H1 (cell line): ENCODE data around the gene CAMK2N2. TPM values are rescaled to one million over a fixed set of nuclear protein-coding genes. Genes with fewer than 3 reads are reported as not detected.

Source experiments
- CTCF ChIA-PET: fragments of 300-600 bp; sonication (Branson Sonifier 250); formaldehyde crosslinking; loops from one replicate; lab custom pipeline; 2021; ENCODE audit not compliant: partially characterized antibody; lab: Charles Lee
- POLR2A ChIA-PET: fragments of 300-600 bp; sonication (Branson Sonifier 250); formaldehyde crosslinking; loops from one replicate; lab custom pipeline; 2021; ENCODE audit warnings: inconsistent platforms; ENCODE audit not compliant: partially characterized antibody; lab: Charles Lee
- DNase-seq, 2 experiments: peaks; one replicate each; pipeline versions ENCODE4 v3.0.0 to v3.0.0-alpha.2; 2010 to 2022; ENCODE audit warnings: low spot score in 2 of 2, low read depth in 1 of 2, mixed read lengths in 1 of 2
- FAIRE-seq: peaks from 2 replicates; lab custom pipeline; 2011; peaks lifted over from hg19 to GRCh38; lab: Jason Lieb, UNC
- H2AFZ ChIP-seq: 2 replicates; pipeline ENCODE4 v1.8.1; 2012; ENCODE audit warnings: low read length, inconsistent platforms
- H2AK5ac ChIP-seq: 2 replicates; pipeline ENCODE4 v1.6.1; 2013; ENCODE audit warnings: low read depth, low read length
- H2BK120ac ChIP-seq: replicated peaks from 2 replicates; pipeline ENCODE3; 2013; ENCODE audit warnings: low read depth, low read length, inconsistent platforms
- H2BK12ac ChIP-seq: 2 replicates; pipeline ENCODE4 v1.6.1; 2013; ENCODE audit warnings: low read depth, low read length
- H2BK15ac ChIP-seq: 2 replicates; pipeline ENCODE4 v1.6.1; 2013; ENCODE audit warnings: low read length
- H2BK20ac ChIP-seq: 2 replicates; pipeline ENCODE4 v1.6.1; 2013; ENCODE audit warnings: low read length
- H2BK5ac ChIP-seq: 2 replicates; pipeline ENCODE4 v1.6.1; 2013; ENCODE audit warnings: low read depth, low read length
- H3K14ac ChIP-seq: 2 replicates; pipeline ENCODE4 v1.6.1; 2013; ENCODE audit warnings: inconsistent platforms; ENCODE audit not compliant: insufficient read length
- H3K18ac ChIP-seq: 2 replicates; pipeline ENCODE4 v1.6.1; 2013; ENCODE audit warnings: low read length; ENCODE audit errors: extremely low read depth
- H3K23ac ChIP-seq: 2 replicates; pipeline ENCODE4 v1.6.1; 2013; ENCODE audit warnings: inconsistent platforms; ENCODE audit not compliant: insufficient read length
- H3K23me2 ChIP-seq: 2 replicates; pipeline ENCODE4 v1.6.1; 2013; ENCODE audit warnings: low read depth, low read length
- H3K27ac ChIP-seq: 2 replicates; pipeline ENCODE4 v1.6.1; 2011; ENCODE audit warnings: low read depth, low read length, inconsistent platforms
- H3K27me3 ChIP-seq, 4 experiments: replicated peaks in 1 of 4; 1 replicate in 1 of 4; 2 replicates in 3 of 4; pipeline versions ENCODE4 v1.6.1 to v1.8.1; 2011 to 2013; ENCODE audit warnings: low read length in 3 of 4, mild to moderate bottlenecking in 3 of 4, inconsistent platforms in 2 of 4, mixed read lengths in 2 of 4, moderate library complexity in 1 of 4; ENCODE audit not compliant: control insufficient read depth in 3 of 4, insufficient read depth in 3 of 4; ENCODE audit errors: extremely low read depth in 1 of 4
- H3K36me3 ChIP-seq, 4 experiments: 2 replicates each; pipeline versions ENCODE4 v1.6.1 to v1.8.1; 2011 to 2013; ENCODE audit warnings: mild to moderate bottlenecking in 4 of 4, low read length in 3 of 4, moderate library complexity in 2 of 4, control low read depth in 1 of 4, inconsistent platforms in 1 of 4; ENCODE audit not compliant: insufficient read depth in 4 of 4, control insufficient read depth in 2 of 4
- H3K4ac ChIP-seq: replicated peaks from 2 replicates; pipeline ENCODE3; 2013; ENCODE audit warnings: low read length, low read depth, mixed read lengths, inconsistent platforms; ENCODE audit not compliant: insufficient read length
- H3K4me1 ChIP-seq, 4 experiments: replicated peaks in 1 of 4; 1 replicate in 1 of 4; 2 replicates in 3 of 4; pipeline versions ENCODE4 v1.6.1 to v1.8.1; 2011 to 2013; ENCODE audit warnings: low read length in 3 of 4, inconsistent platforms in 2 of 4, mixed read lengths in 1 of 4; ENCODE audit not compliant: insufficient read depth in 4 of 4, control insufficient read depth in 3 of 4
- H3K4me2 ChIP-seq, 2 experiments: 2 replicates each; pipeline versions ENCODE4 v1.6.1 to v1.8.1; 2011 to 2013; ENCODE audit warnings: low read depth in 2 of 2, low read length in 2 of 2, control low read depth in 1 of 2, inconsistent platforms in 1 of 2, mild to moderate bottlenecking in 1 of 2; ENCODE audit not compliant: insufficient read depth in 1 of 2
- H3K4me3 ChIP-seq, 4 experiments: fragments of 200-600, 300-600 bp in 1 of 4; sonication (generic), shearing (Covaris generic), sonication (Bioruptor Twin) in 1 of 4; 2 replicates each; pipeline versions ENCODE4 v1.5.1 to v1.8.1; 2011 to 2016; ENCODE audit warnings: low read length in 4 of 4, low read depth in 3 of 4, control low read depth in 2 of 4, inconsistent platforms in 2 of 4, mild to moderate bottlenecking in 2 of 4, mixed read lengths in 1 of 4, moderate library complexity in 1 of 4; ENCODE audit not compliant: insufficient read depth in 2 of 4; ENCODE audit errors: extremely low read depth in 1 of 4
- H3K56ac ChIP-seq: replicated peaks from 2 replicates; pipeline ENCODE3; 2013; ENCODE audit warnings: low read depth, mild to moderate bottlenecking, mixed read lengths, low read length, inconsistent platforms; ENCODE audit not compliant: insufficient read length
- H3K79me1 ChIP-seq: 2 replicates; pipeline ENCODE4 v1.6.1; 2013; ENCODE audit warnings: low read depth, low read length, control low read depth
- H3K79me2 ChIP-seq, 2 experiments: 2 replicates each; pipeline versions ENCODE4 v1.6.1 to v1.8.1; 2012 to 2013; ENCODE audit warnings: low read length in 2 of 2, mild to moderate bottlenecking in 2 of 2, inconsistent platforms in 1 of 2; ENCODE audit not compliant: insufficient read depth in 2 of 2, control insufficient read depth in 1 of 2
- H3K9ac ChIP-seq, 4 experiments: replicated peaks in 1 of 4; 1 replicate in 1 of 4; 2 replicates in 3 of 4; pipeline versions ENCODE4 v1.6.1 to v1.8.1; 2011 to 2013; ENCODE audit warnings: low read depth in 3 of 4, low read length in 3 of 4, control low read depth in 2 of 4, mild to moderate bottlenecking in 2 of 4, moderate library complexity in 2 of 4, inconsistent platforms in 1 of 4; ENCODE audit errors: extremely low read depth in 1 of 4
- H3K9me3 ChIP-seq, 2 experiments: 2 replicates each; pipeline versions ENCODE4 v1.6.1 to v1.8.1; 2012 to 2013; ENCODE audit warnings: mild to moderate bottlenecking in 2 of 2, moderate library complexity in 2 of 2, control low read depth in 1 of 2, inconsistent platforms in 1 of 2, low read depth in 1 of 2, low read length in 1 of 2, mixed read lengths in 1 of 2; ENCODE audit not compliant: insufficient read depth in 2 of 2
- H4K20me1 ChIP-seq, 2 experiments: replicated peaks in 1 of 2; 2 replicates each; pipeline versions ENCODE3 to v1.8.1; 2011 to 2013; ENCODE audit warnings: inconsistent platforms in 2 of 2, low read length in 2 of 2, mild to moderate bottlenecking in 1 of 2; ENCODE audit not compliant: insufficient read depth in 2 of 2, control insufficient read depth in 1 of 2
- H4K5ac ChIP-seq: 2 replicates; pipeline ENCODE4 v1.6.1; 2013; ENCODE audit warnings: low read length, low read depth, mixed read lengths, inconsistent platforms; ENCODE audit not compliant: insufficient read length
- H4K8ac ChIP-seq: 2 replicates; pipeline ENCODE4 v1.8.0; 2013; ENCODE audit warnings: mild to moderate bottlenecking, moderate library complexity, low read length, inconsistent platforms; ENCODE audit not compliant: insufficient read depth; ENCODE audit errors: extremely low read depth
- H4K91ac ChIP-seq: replicated peaks from 2 replicates; pipeline ENCODE3; 2013; ENCODE audit warnings: low read length, mixed read lengths, inconsistent platforms; ENCODE audit not compliant: insufficient read length
- FOSL1 ChIP-seq: IDR thresholded peaks from 2 replicates; pipeline ENCODE4 v1.6.1; 2011; ENCODE audit warnings: mild to moderate bottlenecking, low read depth, low read length, moderate library complexity; ENCODE audit not compliant: insufficient read depth
- GTF2F1 ChIP-seq: IDR thresholded peaks from 2 replicates; pipeline ENCODE4 v1.6.1; 2012; ENCODE audit warnings: low read depth, low read length, improper control_type of control experiment, borderline replicate concordance
- MAFK ChIP-seq: IDR thresholded peaks from 2 replicates; pipeline ENCODE4 v1.6.1; 2012; ENCODE audit warnings: low read depth, mild to moderate bottlenecking, improper control_type of control experiment, low read length
- TEAD4 ChIP-seq: IDR thresholded peaks from 2 replicates; pipeline ENCODE4 v1.6.1; 2012; ENCODE audit warnings: low read depth, low read length, inconsistent platforms, mixed read lengths
- WGBS, 2 experiments: shearing (Covaris generic) in 1 of 2; methylation state at CpG; one replicate each; pipeline versions ENCODE4 v1.1.6 to v1.1.7; 2013 to 2015; ENCODE audit warnings: low lambda C conversion rate in 2 of 2, mixed read lengths in 2 of 2, inconsistent platforms in 1 of 2, low coverage in 1 of 2, missing lambda C conversion rate in 1 of 2; ENCODE audit not compliant: insufficient replicate concordance in 2 of 2, insufficient coverage in 1 of 2, insufficient read length in 1 of 2; ENCODE audit errors: extremely low coverage in 1 of 2, missing lambda C conversion rate in 1 of 2; 5-methylcytosine and 5-hydroxymethylcytosine counted together
- polyA plus RNA-seq, 7 experiments: library from polyadenylated mRNA; depleted of rRNA in 3 of 7; stranded (reverse) in 5 of 7; unstranded in 2 of 7; fragments of >200 nt in 5 of 7; fragments of 200-250 nt in 2 of 7; gene quantifications; 1 replicate in 5 of 7; 2 replicates in 1 of 7; 4 replicates in 1 of 7; pipeline versions ENCODE4 v1.2.1 to v1.2.3, GENCODE V29; 2011 to 2013; ENCODE audit warnings: missing spikeins in 2 of 7, mixed read lengths in 2 of 7
- total RNA-seq: library from RNA; stranded (reverse); fragmentation: NEBNext Ultra II Directional; extraction: Animal tissue kit (Norgen Biotek cat#: 25700); gene quantifications from 2 replicates; pipeline ENCODE4 v1.2.1, GENCODE V29; 2021
- TF ChIP-seq, protein P1 (sequence below), 3 experiments: IDR thresholded peaks; 1 replicate in 2 of 3; 2 replicates in 1 of 3; pipeline versions ENCODE4 v1.5.1 to v1.6.1; 2011; ENCODE audit warnings: low read length in 3 of 3, mild to moderate bottlenecking in 3 of 3, inconsistent platforms in 2 of 3, low read depth in 1 of 3, moderate library complexity in 1 of 3; ENCODE audit not compliant: insufficient read depth in 1 of 3; ENCODE audit errors: control extremely low read depth in 1 of 3
- TF ChIP-seq, protein P2 (sequence below): IDR thresholded peaks from 2 replicates; pipeline ENCODE4 v1.6.1; 2011; ENCODE audit warnings: low read length, improper control_type of control experiment

CAMK2N2 gene
- total and polyA plus RNA-seq, 2 of the 8 experiments (the other 6 are each of a cell fraction or from before 2014, with no cell fraction given): 4.0 to 17.7 TPM

DNA sequence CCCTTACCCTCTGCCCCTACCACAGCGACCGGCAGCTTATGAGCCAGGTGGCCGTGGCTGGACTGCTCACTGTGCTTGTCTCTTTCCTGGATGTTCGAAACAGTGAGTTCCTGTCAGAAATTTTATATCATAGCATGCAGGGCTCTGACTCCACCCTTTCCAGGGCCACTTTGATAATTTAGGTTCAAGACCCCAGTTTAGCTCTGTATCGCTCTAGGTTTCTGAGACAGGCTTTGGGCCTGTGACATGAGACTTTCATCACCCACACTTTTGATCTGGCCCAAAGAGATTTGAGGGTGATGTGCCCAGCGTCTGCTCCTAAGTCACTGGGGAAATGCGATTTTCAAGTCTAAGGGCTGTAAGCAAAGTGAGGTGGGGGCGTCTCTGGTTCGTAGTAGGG, 46.6 kb upstream of the CAMK2N2 start:
- no peak for FAIRE-seq
- no peaks in the 10 kb centered on the region for H3K4me1 ChIP-seq
- no peak overlapping the region for H2BK20ac ChIP-seq
- no peak for DNase-seq
- H2AK5ac ChIP-seq: no peak overlapping the region
- WGBS, 2 experiments: 95% methylated on average over 9 of the region's 9 CpGs; no CpG with 5 or more reads in 1 of the 2 experiments
- ChIA-PET POLR2A (interaction anchor here (1.1 to 1.4 kb wide), 3 partner anchors 14 to 19 kb away, joined by 3 to 4 read pairs (median 3); no protein-coding TSS in a partner anchor), CTCF (interaction anchor here (4.1 kb wide), 1 partner anchor 19 kb away, joined by 10 read pairs; no protein-coding TSS in a partner anchor)
- no peak overlapping the region for H3K4me2 ChIP-seq
- H3K56ac ChIP-seq: no peak overlapping the region
- H4K91ac ChIP-seq: no peak overlapping the region
- H3K79me2 ChIP-seq: no peaks in the 10 kb centered on the region
- peaks cover 40 to 59% (median 49%) of the 10 kb centered on the region in 4 experiments for H3K36me3 ChIP-seq
- H2BK12ac ChIP-seq: no peak overlapping the region
- H2BK120ac ChIP-seq: no peak overlapping the region
- H3K79me1 ChIP-seq: no peaks in the 10 kb centered on the region
- TF ChIP-seq FOSL1 (no peak), GTF2F1 (no peak), TEAD4 (no peak), MAFK (no peak)
- TF ChIP-seq, protein P1, sequence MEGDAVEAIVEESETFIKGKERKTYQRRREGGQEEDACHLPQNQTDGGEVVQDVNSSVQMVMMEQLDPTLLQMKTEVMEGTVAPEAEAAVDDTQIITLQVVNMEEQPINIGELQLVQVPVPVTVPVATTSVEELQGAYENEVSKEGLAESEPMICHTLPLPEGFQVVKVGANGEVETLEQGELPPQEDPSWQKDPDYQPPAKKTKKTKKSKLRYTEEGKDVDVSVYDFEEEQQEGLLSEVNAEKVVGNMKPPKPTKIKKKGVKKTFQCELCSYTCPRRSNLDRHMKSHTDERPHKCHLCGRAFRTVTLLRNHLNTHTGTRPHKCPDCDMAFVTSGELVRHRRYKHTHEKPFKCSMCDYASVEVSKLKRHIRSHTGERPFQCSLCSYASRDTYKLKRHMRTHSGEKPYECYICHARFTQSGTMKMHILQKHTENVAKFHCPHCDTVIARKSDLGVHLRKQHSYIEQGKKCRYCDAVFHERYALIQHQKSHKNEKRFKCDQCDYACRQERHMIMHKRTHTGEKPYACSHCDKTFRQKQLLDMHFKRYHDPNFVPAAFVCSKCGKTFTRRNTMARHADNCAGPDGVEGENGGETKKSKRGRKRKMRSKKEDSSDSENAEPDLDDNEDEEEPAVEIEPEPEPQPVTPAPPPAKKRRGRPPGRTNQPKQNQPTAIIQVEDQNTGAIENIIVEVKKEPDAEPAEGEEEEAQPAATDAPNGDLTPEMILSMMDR (IDR thresholded peaks at IDR 0.05; ENCODE audit: control extremely low read depth in 1 of 3, insufficient read depth in 1 of 3, low read depth in 1 of 3, low read length in 3 of 3): no peak
- TF ChIP-seq, protein P2, sequence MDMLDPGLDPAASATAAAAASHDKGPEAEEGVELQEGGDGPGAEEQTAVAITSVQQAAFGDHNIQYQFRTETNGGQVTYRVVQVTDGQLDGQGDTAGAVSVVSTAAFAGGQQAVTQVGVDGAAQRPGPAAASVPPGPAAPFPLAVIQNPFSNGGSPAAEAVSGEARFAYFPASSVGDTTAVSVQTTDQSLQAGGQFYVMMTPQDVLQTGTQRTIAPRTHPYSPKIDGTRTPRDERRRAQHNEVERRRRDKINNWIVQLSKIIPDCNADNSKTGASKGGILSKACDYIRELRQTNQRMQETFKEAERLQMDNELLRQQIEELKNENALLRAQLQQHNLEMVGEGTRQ: no peak
- H3K23me2 ChIP-seq: no peaks in the 10 kb centered on the region
- H4K8ac ChIP-seq: no peak overlapping the region
- no peaks in the 10 kb centered on the region for H3K27me3 ChIP-seq
- H3K14ac ChIP-seq: no peak overlapping the region
- no peaks in the 10 kb centered on the region for H3K9me3 ChIP-seq
- H3K4me3 ChIP-seq: no peak overlapping the region
- H3K23ac ChIP-seq: no peak overlapping the region
- H4K20me1 ChIP-seq: no peaks in the 10 kb centered on the region
- no peak overlapping the region for H3K4ac ChIP-seq
- no peak overlapping the region for H4K5ac ChIP-seq
- H3K27ac ChIP-seq: no peak overlapping the region
- no peak overlapping the region for H2BK5ac ChIP-seq
- no peak overlapping the region for H2BK15ac ChIP-seq
- no peak overlapping the region for H3K9ac ChIP-seq
- no peak overlapping the region for H2AFZ ChIP-seq
- no peak overlapping the region for H3K18ac ChIP-seq
